ENCODE results near the gene ADGRV1.
"Not testable (repeated sequence)": the region's sequence is repeated elsewhere in the genome, so short reads cannot be mapped to it uniquely, and the experiment has no call there.

Gene ADGRV1

DNA sequence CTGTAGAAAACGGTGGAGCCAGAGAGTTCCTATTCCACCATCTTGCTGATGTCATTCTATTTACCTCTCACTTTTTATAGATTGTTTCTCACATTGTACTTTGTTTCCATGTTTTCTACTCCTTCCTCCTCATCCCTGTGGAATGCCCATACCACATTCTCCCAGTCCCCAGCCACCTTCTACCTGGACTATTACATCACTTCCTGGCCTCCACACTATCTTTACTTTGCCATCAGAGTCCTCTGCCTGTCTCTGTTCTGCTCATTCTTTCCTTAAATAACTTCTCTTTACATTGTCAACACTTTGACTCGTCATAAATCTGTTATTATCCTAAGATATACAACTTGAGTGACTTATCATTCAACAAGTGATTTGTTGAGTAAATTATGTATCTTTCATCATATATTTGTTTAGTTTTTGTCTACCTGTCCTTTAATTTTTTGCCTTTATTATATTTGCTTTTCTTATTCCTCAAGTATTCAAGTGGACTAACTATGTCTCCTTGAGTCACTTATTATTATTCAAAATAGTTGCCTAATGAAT, 182.5 kb downstream of the ADGRV1 start:
- no peak for DNase-seq

DNA sequence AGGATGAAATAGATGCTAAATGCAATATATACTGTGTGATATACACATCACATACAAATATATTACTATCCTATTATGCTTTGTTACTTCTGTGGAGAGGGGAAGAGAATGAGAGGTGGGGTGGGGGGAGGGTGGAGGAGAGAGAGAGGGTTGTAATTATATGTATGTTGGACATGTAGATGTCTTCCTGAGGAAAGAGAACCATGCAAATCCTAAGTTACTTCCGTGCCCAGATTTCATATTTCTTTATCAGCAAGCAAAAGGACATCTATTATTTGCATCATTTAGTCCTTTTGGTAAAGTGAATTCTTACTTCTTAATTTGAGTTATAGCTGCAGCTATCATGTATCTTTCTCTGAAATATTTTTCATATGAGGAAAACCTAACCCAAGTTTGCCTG, 187.5 kb downstream of the ADGRV1 start:
- no peak for DNase-seq

DNA sequence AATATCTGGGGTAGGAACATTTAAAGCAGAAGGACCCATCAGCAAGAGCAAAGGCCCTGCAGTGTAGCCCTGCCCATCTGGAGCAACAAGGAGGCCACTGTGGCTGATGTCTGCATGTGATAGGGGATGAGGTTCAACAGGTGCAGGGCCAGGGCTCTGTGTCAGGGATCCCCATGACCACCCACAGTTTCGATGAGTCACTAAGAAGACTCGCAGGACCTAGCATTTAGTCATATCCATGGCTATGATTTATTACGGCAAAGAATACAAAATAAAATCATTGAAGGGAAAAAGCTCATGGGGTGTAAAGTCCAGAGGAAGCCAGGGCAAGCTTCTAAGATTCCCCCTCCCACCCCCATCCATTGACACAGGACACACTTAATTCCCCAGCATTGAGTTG, 188.6 kb downstream of the ADGRV1 start:
- DNase-seq, result no peak

DNA sequence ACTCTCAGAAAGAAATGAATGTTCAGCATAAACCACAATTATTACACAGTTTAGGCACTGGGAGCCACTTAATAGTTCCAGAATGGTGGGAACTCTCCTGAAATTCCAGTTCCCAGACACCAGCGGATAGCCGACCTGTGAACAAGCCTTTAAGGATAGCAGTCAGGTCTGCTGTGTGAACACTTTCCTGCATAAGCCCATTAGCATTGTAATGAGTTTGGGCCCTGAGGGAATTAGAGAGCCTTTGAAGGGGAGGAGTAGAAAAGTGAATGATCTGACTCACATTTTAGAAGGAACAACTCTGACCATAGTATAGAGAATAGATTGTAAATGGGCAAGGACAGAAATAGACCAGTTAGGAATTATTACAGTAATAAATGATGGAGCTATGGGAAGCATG, 189.1 kb downstream of the ADGRV1 start:
- no peak for DNase-seq

DNA sequence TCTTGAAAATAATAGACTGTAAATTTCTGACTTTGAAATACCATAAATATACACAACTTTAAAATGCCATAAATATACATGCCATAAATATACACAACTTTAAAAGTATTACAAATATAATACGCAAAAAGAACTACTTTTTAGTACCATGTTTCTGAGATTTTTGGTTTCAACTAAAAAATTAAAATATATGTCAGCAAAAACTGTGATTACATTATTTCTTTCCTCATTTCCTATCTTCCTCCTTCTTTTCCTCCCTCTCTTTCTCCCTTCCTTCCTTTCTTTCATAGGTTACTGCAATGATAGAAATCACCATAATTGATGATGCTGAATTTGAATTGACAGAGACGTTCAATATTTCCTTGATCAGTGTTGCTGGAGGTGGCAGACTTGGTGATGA, 200.5 kb downstream of the ADGRV1 start:
- no peak for DNase-seq

DNA sequence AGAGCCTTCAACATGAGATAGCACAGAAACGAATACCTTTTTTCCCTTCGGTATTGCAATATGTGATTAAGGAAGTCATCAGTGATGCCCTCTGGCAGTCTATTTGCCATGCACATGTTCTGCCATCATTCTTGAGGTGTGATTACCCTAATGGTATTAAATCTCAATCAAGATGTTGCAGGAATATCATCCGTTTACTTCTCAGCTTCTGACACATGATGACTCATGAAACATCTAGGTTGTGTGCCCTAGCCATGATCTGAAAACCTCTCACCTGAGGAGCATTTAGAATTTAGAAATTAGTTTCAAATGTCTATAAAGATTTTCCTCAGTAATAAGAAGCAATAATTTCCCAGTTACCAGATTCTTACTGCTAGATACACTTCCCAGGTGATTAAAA, 209.1 kb downstream of the ADGRV1 start:
- DNase-seq, result no peak

DNA sequence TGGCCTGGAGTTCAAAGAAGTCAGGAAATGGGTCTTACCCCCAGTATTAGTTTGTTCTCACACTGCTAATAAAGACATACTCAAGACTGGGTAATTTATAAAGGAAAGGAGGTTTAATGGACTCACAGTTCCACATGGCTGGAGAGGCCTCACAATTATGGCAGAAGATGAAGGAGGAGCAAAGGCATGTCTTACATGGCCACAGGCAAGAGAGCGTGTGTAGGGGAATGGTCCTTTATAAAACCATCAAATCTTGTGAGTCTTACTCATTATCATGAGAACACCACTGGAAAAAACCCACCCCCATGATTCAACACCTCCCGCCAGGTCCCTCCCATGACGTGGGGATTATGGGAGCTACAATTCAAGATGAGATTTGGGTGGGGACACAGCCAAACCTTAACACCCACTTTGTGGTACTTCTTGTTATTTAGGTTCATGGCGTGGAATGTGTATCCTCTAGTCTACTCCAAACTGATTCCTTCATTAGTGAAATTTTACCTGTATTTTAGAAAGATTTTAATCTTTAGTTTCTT, 211.5 kb downstream of the ADGRV1 start:
- not testable (repeated sequence) for DNase-seq

DNA sequence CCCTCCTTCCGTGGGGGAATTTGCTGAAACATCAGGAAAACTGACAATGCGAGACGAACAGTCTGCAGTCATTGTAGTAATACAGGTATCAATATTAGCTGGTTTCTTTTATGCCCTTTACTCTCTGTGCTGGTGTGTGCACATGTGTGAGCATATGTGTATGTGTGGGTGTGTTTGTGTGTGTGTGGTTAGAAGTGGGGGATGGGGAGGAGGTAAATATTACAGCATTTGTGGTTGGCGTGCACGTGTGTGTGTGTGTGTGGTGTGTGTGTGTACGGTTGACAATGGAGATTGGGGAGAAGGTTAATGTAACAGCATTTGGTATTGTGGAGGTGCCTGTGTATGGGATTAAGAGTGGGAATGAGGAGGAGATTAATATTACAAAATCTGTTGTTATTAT, 219.4 kb downstream of the ADGRV1 start:
- no peak for DNase-seq

DNA sequence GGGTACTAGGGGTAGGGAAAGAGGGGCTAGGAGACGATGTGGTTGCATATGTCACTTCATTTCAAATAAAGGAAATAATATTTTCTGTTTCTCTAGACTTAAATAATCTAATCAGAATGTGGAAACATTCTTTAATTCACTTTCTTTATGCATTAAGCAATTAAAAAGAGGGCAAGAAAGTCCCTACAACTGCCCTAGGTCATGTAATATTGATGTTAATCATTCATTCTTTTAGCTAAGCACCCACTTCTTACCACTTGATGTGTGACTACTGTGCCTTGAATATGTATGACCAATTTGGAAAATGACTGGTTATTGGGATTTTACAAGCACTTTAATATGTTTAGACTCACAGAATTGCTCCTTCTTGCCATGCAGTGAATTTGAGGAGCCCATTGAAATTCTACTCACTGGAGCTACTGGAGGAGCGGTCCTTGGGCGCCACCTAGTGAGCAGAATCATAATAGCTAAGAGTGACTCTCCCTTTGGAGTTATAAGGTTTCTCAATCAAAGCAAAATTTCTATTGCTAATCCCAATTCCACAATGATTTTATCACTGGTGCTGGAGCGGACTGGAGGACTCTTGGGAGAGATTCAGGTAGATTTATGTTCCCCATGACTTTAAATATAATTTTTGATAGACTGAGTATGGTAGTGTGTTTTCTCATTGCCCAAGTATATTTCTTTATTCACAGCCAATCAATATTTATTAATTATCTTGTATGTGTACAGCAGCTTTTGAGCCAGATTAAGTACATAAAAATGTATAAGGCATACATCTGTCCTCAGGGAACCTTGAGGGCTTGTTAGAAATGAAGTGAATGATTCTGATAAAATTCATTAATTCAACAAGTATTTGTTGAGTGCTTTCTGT, 225.1 kb downstream of the ADGRV1 start:
- DNase-seq, result peak; percentile 64

DNA sequence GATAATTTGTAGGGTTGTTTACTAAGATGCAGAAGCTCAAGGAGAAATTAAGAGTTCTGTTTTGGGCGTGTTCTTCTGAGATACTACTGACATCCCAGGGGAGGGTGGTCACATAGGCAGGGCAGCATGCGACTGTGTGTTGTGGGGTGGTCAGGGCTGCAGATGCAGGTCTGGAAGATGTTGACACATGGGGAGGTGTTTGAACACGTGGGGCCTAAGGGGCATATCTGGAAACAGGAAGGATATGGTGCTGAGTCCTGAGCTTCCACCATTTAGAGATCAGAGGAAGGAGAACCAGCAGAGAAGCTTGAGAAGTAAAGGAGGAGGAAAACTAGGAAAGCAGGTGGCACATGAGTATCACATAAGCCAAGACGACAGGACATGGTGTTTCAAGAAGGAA, 228.2 kb downstream of the ADGRV1 start:
- DNase-seq, result no peak

DNA sequence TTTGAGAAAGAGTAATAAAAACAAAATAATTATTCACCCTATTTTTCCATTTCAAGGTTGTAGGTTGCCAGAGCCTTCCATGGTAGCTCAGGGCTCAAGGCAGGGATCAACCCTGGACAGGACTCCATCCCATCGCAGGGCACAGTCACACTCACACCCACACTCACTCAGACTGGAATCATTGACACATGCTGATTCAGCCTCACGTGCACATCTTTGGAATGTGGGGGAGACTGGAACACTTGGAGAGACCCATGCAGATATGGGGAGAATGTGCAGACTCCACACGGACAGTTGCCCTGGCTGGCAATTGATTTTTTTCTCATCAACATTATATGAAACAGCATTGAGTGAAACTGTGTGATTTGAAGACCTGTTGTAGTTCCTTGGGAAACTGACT, 234.1 kb downstream of the ADGRV1 start:
- no peak for DNase-seq

DNA sequence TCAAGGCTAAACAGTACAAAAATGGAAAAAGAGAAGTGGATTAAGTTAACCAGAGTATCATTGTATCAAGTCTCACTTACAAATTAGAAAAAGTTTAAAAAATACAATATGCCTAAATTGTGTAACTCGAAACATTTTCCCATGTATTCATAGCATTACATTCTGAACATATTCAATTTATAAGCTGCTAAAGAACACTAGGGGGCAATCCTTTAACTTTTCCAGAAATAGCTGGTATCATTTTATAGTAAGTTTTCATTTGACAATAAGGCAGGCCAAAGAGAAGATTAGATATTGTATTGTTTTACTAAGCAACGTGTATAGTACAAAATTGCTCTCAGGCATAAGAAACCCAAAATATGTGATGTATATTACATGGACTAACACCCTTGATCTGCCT, 234.6 kb downstream of the ADGRV1 start:
- no peak for DNase-seq

DNA sequence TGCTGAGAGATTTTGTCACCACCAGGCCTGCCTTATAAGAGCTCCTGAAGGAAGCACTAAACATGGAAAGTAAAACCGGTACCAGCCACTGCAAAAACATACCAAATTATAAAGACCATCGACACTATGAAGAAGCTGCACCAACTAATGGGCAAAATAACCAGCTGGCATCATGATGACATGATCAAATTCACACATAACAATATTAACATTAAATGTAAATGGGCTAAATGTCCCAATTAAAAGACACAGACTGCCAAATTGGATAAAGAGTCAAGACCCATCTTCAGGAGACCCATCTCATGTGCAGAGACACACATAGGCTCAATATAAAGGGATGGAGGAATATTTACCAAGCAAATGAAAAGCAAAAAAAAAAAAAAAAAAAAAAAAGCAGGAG, 238.3 kb downstream of the ADGRV1 start:
- DNase-seq, result not testable (repeated sequence)

DNA sequence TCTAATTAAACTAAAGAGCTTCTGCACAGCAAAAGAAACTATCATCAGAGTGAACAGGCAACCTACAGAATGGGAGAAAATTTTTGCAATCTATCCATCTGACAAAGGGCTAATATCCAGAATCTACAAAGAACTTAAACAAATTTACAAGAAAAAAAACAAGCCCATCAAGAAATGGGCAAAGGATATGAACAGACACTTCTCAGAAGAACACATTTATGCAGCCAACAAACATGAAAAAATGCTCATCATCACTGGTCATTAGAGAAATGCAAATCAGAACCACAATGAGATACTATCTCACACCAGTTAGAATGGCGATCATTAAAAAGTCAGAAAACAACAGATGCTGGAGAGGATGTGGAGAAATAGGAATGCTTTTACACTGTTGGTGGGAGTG, 241.5 kb downstream of the ADGRV1 start:
- DNase-seq, result not testable (repeated sequence)

DNA sequence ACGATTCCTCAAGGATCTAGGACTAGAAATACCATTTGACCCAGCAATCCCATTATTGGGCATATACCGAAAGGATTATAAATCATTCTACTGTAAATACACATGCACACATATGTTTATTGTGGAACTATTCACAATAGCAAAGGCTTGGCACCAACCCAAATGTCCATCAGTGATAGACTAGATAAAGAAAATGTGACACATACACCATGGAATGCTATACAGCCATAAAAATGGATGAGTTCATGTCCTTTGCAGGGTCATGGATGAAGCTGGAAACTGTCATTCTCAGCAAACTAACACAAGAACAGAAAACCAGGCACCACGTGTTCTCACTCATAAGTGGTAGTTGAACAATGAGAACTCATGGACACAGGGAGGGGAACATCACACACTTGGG, 241.9 kb downstream of the ADGRV1 start:
- DNase-seq, result not testable (repeated sequence)

DNA sequence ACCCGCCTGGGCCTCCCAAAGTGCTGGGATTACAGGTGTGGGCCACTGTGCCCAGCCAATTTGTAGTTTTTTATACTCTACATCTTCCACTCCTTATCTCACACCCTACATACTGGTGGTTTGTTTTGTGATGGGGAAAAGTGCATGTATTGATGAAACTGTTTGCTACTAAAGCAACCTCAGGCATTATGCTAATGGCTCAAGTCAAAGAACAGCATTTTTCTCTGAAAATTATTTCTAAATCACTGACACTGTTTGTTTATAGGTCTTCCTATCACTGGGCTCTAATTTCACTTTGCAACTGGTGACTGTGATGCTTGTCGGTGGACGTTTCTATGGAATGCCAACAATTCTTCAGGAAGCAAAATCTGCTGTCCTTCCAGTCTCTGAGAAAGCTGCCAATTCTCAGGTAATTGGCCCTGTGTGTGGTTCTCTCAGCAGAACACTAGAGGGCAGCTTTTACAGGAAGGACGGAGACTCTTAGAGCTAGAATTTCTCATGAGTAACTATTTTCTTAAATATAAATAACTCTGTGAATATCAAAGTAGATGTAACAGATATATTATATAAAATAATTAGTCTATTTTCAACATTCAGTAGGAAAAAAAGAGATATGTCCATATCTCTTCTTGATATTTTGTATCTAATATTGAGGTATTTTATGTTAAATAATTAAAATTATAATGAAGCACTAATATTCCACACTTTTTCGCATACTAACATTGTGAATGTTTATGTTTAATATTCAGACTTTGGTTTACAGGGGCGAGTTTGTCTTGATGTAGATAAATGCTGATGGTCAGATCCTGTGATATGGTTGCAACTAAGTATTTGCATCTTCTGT, 244.1 kb downstream of the ADGRV1 start:
- no peak for DNase-seq

DNA sequence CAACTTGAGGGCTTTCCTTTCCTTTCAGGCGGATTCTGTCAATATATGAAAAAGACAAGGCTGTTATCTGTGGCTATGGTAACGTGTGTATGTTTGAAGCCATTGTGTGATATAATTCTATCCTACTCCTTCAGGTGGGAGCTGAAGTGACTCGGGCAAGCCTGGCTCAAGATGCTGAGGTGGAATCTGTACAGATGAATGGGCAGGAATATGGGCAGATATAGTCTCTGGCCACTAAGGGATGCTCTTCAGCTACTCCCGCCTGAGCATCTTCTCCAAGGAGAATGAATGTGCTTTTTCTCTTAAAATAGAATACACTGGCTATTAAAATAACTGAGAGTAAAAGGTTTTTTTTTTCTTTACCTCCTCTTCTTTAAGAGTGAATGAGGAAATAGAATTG, 244.8 kb downstream of the ADGRV1 start:
- no peak for DNase-seq

DNA sequence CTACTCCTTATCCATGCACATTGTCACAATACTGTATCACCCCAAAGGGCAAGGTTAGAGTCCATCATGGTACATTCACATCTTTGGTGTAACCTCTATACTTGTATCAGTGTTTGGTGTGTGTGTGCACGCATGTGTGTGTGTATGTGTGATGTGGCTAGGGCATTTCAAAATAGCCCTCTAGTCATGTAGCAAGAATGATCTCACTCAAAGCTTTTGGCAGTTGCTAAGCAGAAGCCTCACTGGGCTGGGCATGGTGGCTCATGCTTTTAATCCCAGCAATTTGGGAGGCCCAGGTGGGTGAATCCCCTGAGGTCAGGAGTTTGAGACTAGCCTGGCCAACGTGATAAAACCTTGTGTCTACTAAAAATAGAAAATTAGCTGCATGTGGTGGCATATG, 245.3 kb downstream of the ADGRV1 start:
- DNase-seq, result no peak

DNA sequence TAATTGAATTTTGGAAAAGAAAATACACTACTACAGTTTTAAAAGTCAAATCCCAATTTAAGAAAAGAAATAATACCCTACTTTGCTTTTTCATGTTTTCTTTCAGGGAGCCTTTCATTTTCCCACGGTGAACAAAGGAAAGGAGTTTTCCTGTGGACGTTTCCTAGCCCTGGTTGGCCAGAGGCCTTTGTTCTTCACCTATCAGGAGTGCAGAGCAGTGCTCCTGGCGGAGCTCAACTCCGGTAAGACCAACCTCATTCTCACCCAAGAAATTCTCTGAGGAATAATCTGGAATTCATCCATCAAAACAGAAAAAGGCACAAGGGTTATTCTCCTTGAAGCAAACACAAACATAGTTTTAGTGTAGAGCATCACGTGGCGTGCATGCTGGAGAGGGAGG, 248.9 kb downstream of the ADGRV1 start:
- DNase-seq, result no peak

DNA sequence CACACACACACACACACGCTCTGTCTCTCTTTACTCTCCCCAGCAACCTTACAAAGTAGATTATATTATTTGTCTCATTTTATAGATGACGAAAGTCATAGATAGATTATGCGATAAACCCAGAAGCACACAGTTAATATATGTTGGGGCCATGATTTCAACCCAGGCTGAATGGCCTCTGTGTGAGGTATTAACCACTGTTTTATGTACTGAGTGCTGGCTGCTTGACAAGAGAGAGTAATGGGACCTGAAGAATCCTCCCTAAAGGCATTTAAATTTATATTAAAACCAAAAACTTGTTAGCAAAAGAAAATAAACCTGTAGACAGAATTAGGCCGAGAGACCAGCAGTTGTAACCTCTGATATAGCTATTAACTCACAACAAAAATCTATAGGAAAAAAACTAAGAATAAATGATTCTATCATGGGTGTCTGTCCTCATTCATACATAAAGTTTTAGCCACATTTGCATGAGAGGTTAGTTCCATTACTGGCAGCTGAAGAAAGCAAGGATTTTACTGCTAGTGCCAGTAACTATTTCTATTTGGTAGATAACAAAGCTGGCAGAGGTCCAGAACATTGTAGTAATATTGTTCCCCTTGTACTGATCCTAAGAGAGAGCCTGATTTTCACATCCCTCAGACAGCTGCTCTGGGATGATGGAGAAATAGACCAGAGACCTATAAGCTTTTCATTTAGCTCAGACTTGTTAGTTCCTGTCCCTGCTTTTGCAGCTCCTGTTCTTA, 250.9 kb downstream of the ADGRV1 start:
- no peak for DNase-seq

DNA sequence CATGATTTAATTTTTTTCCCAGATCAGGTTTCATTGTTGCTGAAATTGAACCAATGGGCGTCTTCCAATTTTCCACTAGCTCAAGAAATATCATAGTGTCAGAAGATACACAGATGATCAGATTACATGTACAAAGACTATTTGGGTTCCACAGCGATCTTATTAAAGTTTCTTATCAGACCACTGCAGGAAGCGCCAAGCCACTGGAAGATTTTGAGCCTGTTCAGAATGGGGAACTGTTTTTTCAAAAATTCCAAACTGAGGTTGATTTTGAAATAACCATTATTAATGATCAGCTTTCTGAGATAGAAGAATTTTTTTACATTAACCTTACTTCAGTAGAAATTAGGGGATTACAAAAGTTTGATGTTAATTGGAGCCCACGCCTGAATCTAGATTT, 251.6 kb downstream of the ADGRV1 start:
- no peak for DNase-seq

DNA sequence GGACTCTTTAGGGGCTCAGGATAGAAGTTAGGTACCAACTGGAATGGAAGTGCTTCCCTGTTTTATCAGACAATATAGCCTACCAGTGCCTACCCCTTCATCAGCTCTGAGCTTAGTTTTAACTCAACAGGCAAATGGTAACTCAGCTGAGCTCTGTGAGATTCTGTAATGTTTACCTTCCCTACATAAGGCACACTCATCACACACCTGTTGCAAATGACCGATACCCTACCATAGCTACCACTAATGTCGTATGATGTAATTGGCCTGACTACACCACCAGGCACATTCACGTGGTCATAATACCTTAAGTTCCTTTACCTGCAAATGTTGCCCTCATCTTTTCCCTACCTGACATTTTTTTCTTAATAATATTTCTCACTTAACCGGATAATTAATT, 254.8 kb downstream of the ADGRV1 start:
- no peak for DNase-seq

DNA sequence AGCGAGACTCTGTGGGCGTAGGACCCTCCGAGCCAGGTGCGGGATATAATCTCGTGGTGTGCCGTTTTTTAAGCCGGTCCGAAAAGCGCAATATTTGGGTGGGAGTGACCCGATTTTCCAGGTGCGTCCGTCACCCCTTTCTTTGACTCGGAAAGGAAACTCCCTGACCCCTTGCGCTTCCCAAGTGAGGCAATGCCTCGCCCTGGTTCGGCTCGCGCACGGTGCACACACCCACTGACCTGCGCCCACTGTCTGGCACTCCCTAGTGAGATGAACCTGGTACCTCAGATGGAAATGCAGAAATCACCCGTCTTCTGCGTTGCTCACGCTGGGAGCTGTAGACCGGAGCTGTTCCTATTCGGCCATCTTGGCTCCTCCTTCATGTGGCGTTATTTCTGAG, 263.5 kb downstream of the ADGRV1 start:
- DNase-seq, result not testable (repeated sequence)

Data from effector CD4-positive, alpha-beta T cell (primary cell).